Central memory CD4-positive, alpha-beta T cell (primary cell): Measurements from ENCODE around the gene SLC39A2.
A peak's percentile ranks its signal among the peaks of the same experiment; 100 is the strongest.
"Not testable (repeated sequence)": the region's sequence is repeated elsewhere in the genome, so short reads cannot be mapped to it uniquely, and the experiment has no call there.

Source experiments
- DNase-seq: peaks from one replicate; pipeline ENCODE4 v3.0.0; 2022

The SLC39A2 gene

GRCh38 chr14:21026274-21026987 is 27.3 kb downstream of the SLC39A2 start:
- DNase-seq, result no peak

GRCh38 chr14:21026988-21027315 is 27.9 kb downstream of the SLC39A2 start:
- DNase-seq, result no peak

GRCh38 chr14:21029917-21030316 is 30.8 kb downstream of the SLC39A2 start, which contains the start of gene TPPP2:
TSS of gene TPPP2 (plus strand) at chr14:21030217. CDS start at chr14:21030582, 365 bp downstream.
- DNase-seq, result no peak

- no peak for DNase-seq
These were observed 31.4 kb downstream of the SLC39A2 start for GRCh38 chr14:21030531-21030930.

- no peak for DNase-seq
These were observed 33.4 kb downstream of the SLC39A2 start for GRCh38 chr14:21032326-21033132.

GRCh38 chr14:21033133-21033698 is 34.1 kb downstream of the SLC39A2 start:
- no peak for DNase-seq

GRCh38 chr14:21034707-21035106 is 35.6 kb downstream of the SLC39A2 start, which contains the start of gene RNASE13:
TSS of gene RNASE13 (minus strand) at chr14:21034807. CDS start at chr14:21034288, 519 bp downstream.
- DNase-seq, result no peak

- no peak for DNase-seq
These were observed 37.7 kb downstream of the SLC39A2 start for GRCh38 chr14:21036751-21037150.

- DNase-seq, result no peak
These were observed 38.1 kb downstream of the SLC39A2 start for GRCh38 chr14:21037156-21037555.

GRCh38 chr14:21038441-21039422 is 39.6 kb downstream of the SLC39A2 start:
- DNase-seq, result no peak

GRCh38 chr14:21039585-21040369 is 40.7 kb downstream of the SLC39A2 start:
- DNase-seq, result peak; percentile 28

- DNase-seq, result no peak
These were observed 41.4 kb downstream of the SLC39A2 start for GRCh38 chr14:21040370-21040925.

- not testable (repeated sequence) for DNase-seq
These were observed 41.8 kb downstream of the SLC39A2 start for GRCh38 chr14:21040941-21041340.

- no peak for DNase-seq
These were observed 42.8 kb downstream of the SLC39A2 start, which contains the start of gene RNASE7 for GRCh38 chr14:21041676-21042433. TSS of gene RNASE7 (plus strand) at chr14:21042362. CDS start at chr14:21042993, 631 bp downstream.

GRCh38 chr14:21042918-21043317 is 43.8 kb downstream of the SLC39A2 start:
- DNase-seq, result no peak

GRCh38 chr14:21043387-21043973 is 44.4 kb downstream of the SLC39A2 start:
- DNase-seq, result no peak

- peak; percentile 16 for DNase-seq
These were observed 45.0 kb downstream of the SLC39A2 start for GRCh38 chr14:21043974-21044618.

GRCh38 chr14:21047378-21047781 is 48.3 kb downstream of the SLC39A2 start:
- DNase-seq, result no peak

- no peak for DNase-seq
These were observed 49.5 kb downstream of the SLC39A2 start for GRCh38 chr14:21048638-21049037.
